Epithelial cell of proximal tubule (primary cell): ENCODE results near the gene TM4SF1. TPM values are rescaled to one million over a fixed set of nuclear protein-coding genes. Genes with fewer than 3 reads are reported as not detected.

Source experiments
- DNase-seq: peaks from one replicate; pipeline ENCODE4 v3.0.0-alpha.2; 2011; ENCODE audit warnings: low read depth
- H3K4me3 ChIP-seq: 2 replicates; pipeline ENCODE4 v1.5.1; 2011; ENCODE audit warnings: low read depth, mild to moderate bottlenecking, low read length
- CTCF ChIP-seq: conservative IDR thresholded peaks from 2 replicates; pipeline ENCODE4 v1.5.1; 2012; ENCODE audit warnings: low read depth, mild to moderate bottlenecking, low read length
- total RNA-seq: library from RNA; depleted of rRNA; stranded (reverse); fragments of >200 nt; gene quantifications from 2 replicates; pipeline ENCODE4 v1.2.3, GENCODE V29; 2015

The TM4SF1 gene
- total RNA-seq, 1 donor from 2014 or later = 304 TPM

GRCh38 chr3:149321136-149321535, 56.3 kb downstream of the TM4SF1 start:
- no peak overlapping the region for H3K4me3 ChIP-seq
- no peak for DNase-seq
- no peak for TF ChIP-seq CTCF

- H3K4me3 ChIP-seq = no peak overlapping the region
- no peak for TF ChIP-seq CTCF
- DNase-seq = no peak
Observed at GRCh38 chr3:149319750-149320149, 57.7 kb downstream of the TM4SF1 start.

Other genes with a start within 250 kb of the TM4SF1 start
- gene HPS3, start 248.0 kb downstream of the TM4SF1 start, total RNA-seq = 30.7 and 32.7 TPM in 2 replicates
- gene CP, start 155.8 kb downstream of the TM4SF1 start, total RNA-seq = not detected in 2 replicates
- 1.4 TPM in 2 replicates for gene TM4SF18, start 44.0 kb downstream of the TM4SF1 start, total RNA-seq
- gene TM4SF4, start 97.0 kb upstream of the TM4SF1 start, total RNA-seq = 0.29 and 1.2 TPM in 2 replicates